Measurements from ENCODE around the gene EFCAB13.
"Not testable (repeated sequence)": the region's sequence is repeated elsewhere in the genome, so short reads cannot be mapped to it uniquely, and the experiment has no call there.

EFCAB13 gene

GRCh38 chr17:47465165-47465564 is 141.4 kb downstream of the EFCAB13 start:
- H3K27ac ChIP-seq = no peak overlapping the region
- peaks cover 0 to 9% (median 0%) of the 10 kb centered on the region in 4 donors for H3K4me1 ChIP-seq
- TF ChIP-seq CTCF (IDR thresholded peaks at IDR 0.05) = no peak
- H3K4me3 ChIP-seq = no peak overlapping the region
- DNase-seq = no peak
- H3K9me3 ChIP-seq = no peaks in the 10 kb centered on the region
- no peaks in the 10 kb centered on the region for H3K27me3 ChIP-seq
- H3K36me3 ChIP-seq = peaks cover 0 to 9% (median 5%) of the 10 kb centered on the region in 3 donors
- intact Hi-C loops (cut with DNase I; ENCODE audit: low total_unique reads) = no loop called here

DNA sequence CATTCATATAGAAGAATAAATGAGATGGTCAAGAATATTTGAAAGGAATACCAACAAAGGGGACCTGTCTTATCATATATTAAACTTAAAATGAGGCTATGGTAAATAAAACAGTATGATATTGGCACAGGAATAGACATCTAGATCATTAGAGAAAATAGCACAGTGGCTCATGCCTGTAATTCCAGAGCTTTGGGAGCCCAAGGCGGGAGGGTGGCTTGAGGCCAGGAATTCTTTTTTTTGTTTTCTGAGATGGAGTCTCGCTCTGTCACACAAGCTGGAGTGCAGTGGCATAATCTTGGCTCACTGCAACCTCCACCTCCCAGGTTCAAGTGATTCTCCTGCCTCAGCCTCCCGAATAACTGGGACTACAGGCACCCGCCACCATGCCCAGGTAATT is 143.2 kb downstream of the EFCAB13 start:
- H3K36me3 ChIP-seq = peaks cover 0 to 19% (median 5%) of the 10 kb centered on the region in 3 donors
- DNase-seq; H3K27me3 ChIP-seq; H3K4me3 ChIP-seq; H3K4me1 ChIP-seq; H3K27ac ChIP-seq; intact Hi-C loops (cut with DNase I; ENCODE audit: low total_unique reads); H3K9me3 ChIP-seq: not testable (repeated sequence)

DNA sequence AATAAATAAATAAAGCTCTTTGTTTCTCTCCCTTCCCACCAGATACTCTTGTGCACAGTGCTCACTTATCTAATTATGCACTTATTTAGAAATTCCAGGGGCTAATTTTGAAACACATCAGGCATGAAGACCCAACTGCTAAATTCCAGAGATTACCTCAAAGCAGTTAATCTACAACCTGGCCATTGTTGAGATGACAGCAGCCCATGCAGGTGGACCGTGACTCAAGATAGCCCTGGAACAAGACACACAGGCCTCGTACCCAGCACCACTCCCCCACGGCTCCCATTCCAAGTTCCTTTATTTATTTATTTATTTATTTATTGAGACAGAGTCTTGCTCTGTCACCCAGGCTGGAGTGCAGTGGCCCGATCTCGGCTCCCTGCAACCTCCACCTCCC is 147.1 kb downstream of the EFCAB13 start:
- Histone ChIP-seq H3K27ac (no peak overlapping the region), H3K27me3 (no peaks in the 10 kb centered on the region), H3K4me1 (peaks cover 0 to 9% (median 0%) of the 10 kb centered on the region in 4 donors), H3K36me3 (peaks cover 6 to 50% (median 18%) of the 10 kb centered on the region in 3 donors), H3K4me3 (no peak overlapping the region), H3K9me3 (no peaks in the 10 kb centered on the region)
- TF ChIP-seq CTCF (IDR thresholded peaks at IDR 0.05) = no peak
- no peak for DNase-seq
- intact Hi-C loops (cut with DNase I; ENCODE audit: low total_unique reads) = no loop called here

DNA sequence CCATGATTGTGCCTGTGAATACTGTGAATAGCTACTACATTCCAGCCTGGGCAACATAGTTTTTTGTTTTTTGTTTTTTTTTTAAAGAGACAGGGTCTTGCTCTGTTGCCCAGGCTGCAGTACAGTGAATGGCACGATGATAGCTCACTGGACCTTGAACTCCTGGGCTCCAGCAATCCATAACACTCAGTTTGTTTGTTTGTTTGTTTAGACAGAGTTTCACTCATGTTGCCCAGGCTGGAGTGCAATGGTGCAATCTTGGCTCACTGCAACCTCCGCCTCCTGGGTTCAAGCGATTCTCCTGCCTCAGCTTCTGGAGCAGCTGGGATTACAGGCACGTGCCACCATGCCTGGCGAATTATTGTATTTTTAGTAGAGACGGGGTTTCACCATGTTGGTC is 148.3 kb downstream of the EFCAB13 start:
- intact Hi-C loops (cut with DNase I; ENCODE audit: low total_unique reads); H3K4me3 ChIP-seq; H3K27me3 ChIP-seq; DNase-seq; H3K4me1 ChIP-seq; H3K9me3 ChIP-seq; H3K27ac ChIP-seq: not testable (repeated sequence)
- peaks cover 7 to 50% (median 19%) of the 10 kb centered on the region in 3 donors for H3K36me3 ChIP-seq

All from tibial artery (tissue), 4 donors.